ENCODE results near the gene MEF2C. TPM values are rescaled to one million over a fixed set of nuclear protein-coding genes. Genes with fewer than 3 reads are reported as not detected.
A peak's percentile ranks its signal among the peaks of the same experiment; 100 is the strongest.

Gene MEF2C
- total and polyA plus RNA-seq, 7 experiments from 2014 or later = 0.07 to 40.0 (median 2.2) TPM

DNA sequence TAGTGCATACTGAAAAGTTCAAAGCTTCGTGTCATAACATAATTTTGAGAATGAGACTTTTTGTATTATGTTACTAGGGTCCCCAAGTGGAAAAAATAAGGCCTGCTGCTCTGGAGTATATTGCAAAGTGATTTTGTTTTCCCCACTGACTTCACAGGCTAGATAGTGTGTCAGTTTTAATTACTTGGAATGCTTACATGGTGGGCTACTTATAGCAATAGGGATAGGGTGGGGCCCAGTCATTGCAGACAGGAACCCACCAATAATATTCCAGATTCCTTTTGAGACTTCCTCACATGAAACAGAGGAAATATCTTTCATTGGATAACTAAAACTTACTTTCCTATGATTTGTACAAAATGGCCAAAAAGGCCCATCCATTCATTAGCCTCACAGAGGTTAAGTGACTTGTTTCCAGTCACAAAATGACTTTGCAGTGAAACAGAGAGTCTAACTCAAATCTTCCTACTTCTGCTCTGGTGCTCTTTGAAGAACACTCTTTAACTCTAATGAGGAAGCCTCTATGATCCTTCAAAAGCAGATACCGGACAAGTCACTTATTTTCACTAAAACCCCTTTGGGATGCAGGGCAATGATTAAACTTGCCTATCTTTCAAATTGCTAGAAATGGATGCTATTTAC, 16.2 kb upstream of the MEF2C start:
- no peaks in the 10 kb centered on the region for H3K9me3 Mint-ChIP-seq
- no peak overlapping the region for H3K27ac Mint-ChIP-seq
- H3K4me1 ChIP-seq (ENCODE audit: control insufficient read depth in 2 of 2, insufficient read depth in 2 of 2, low read length in 2 of 2) = no peaks in the 10 kb centered on the region
- ChIA-PET POLR2A (no interaction called here), CTCF (no interaction called here)
- H3K4me3 Mint-ChIP-seq = no peak overlapping the region
- no peaks in the 10 kb centered on the region for H3K36me3 ChIP-seq (ENCODE audit: control insufficient read depth in 2 of 3, insufficient read depth in 3 of 3, low read length in 3 of 3)
- no peaks in the 10 kb centered on the region for H3K36me3 Mint-ChIP-seq
- H3K9me3 ChIP-seq (ENCODE audit: control insufficient read depth in 2 of 3, low read length in 3 of 3) = no peaks in the 10 kb centered on the region
- H3K27ac ChIP-seq (ENCODE audit: low read depth, low read length) = no peak overlapping the region
- ATAC-seq = no peak
- DNase-seq = no peak
- intact Hi-C loops (cut with micrococcal nuclease) = no loop called here
- no peaks in the 10 kb centered on the region for H3K4me1 Mint-ChIP-seq
- H3K27me3 ChIP-seq (ENCODE audit: control insufficient read depth in 2 of 2, insufficient read depth in 2 of 2, low read length in 2 of 2) = no peaks in the 10 kb centered on the region
- peaks cover 0 to 5% (median 2%) of the 10 kb centered on the region in 5 donors for H3K27me3 Mint-ChIP-seq
- no peak overlapping the region for H3K4me3 ChIP-seq (ENCODE audit: low read length)

DNA sequence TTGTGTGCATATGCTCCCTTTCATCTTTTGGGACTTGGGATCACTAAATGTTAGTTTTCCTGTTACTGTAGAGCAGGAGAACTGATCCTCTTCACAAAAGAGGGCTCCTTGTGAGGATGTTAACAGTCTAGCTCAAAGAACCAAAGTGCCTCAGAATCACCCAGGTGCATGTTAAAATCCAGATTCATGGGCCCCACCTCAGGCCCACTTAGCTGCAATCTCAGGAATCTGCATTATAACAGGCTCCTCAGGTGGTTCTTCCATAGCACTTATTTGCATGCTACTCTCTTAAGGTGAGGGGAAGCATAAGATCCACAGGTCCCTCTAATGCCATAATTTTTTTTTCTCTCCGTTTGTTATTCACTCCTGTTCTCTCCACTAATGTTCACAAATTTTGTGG, 14.8 kb upstream of the MEF2C start:
- Mint-ChIP-seq H3K4me3 (no peak overlapping the region), H3K9me3 (no peaks in the 10 kb centered on the region), H3K36me3 (no peaks in the 10 kb centered on the region), H3K27me3 (peaks cover 0 to 6% (median 3%) of the 10 kb centered on the region in 5 donors), H3K4me1 (no peaks in the 10 kb centered on the region), H3K27ac (no peak overlapping the region)
- ChIA-PET CTCF (no interaction called here), POLR2A (no interaction called here)
- Histone ChIP-seq H3K4me3 (ENCODE audit: low read length) (no peak overlapping the region), H3K27ac (ENCODE audit: low read depth, low read length) (no peak overlapping the region), H3K4me1 (ENCODE audit: control insufficient read depth in 2 of 2, insufficient read depth in 2 of 2, low read length in 2 of 2) (no peaks in the 10 kb centered on the region), H3K36me3 (ENCODE audit: control insufficient read depth in 2 of 3, insufficient read depth in 3 of 3, low read length in 3 of 3) (no peaks in the 10 kb centered on the region), H3K9me3 (ENCODE audit: control insufficient read depth in 2 of 3, low read length in 3 of 3) (no peaks in the 10 kb centered on the region), H3K27me3 (ENCODE audit: control insufficient read depth in 2 of 2, insufficient read depth in 2 of 2, low read length in 2 of 2) (no peaks in the 10 kb centered on the region)
- ATAC-seq (no peak), DNase-seq (no peak)
- intact Hi-C loops (cut with micrococcal nuclease) = no loop called here

DNA sequence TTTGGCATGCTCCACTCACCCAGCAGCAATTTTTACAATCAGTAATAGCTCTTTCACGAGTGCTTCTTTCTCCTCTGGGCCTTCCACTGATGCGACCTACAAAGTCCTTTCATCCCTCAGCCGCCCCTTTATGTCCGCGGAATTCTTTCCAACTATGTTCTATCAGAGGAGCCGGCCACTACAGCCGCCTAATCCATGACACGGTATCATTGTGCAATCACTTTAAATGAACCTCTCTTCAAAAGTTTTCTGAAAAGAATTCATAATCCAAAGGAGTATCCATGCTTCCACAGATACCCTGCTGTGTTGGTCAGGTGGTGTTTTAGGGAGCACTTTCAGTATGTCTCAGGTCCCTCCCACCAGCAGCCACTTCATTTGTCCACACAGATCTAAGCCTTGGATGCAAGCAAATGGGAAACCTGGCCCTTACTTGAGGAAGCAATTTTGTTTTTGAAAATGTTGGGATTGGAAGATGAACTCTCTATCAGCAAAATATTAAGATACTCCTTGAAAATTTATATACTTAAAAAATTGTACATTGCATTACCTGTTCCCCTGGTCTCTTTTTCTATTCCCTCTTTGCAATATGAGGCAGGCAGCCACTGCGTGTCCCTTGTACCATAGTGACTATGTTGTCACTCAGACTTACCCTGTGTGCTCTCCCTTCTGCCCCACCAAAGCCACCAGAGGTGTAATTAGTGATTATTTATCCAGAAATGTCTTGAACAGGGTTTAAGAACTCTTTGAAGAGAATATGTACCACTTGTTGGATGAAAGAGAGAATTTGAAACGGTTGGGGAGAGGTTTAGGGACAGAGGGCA, 12.9 kb upstream of the MEF2C start:
- peak overlapping the region in 1 of 9 donors; percentile 57 for H3K27ac Mint-ChIP-seq
- H3K4me3 ChIP-seq (ENCODE audit: low read length) = no peak overlapping the region
- intact Hi-C loops (cut with micrococcal nuclease) = no loop called here
- no peaks in the 10 kb centered on the region for H3K9me3 Mint-ChIP-seq
- CTCF ChIA-PET = no interaction called here
- H3K4me3 Mint-ChIP-seq = no peak overlapping the region
- H3K4me1 ChIP-seq (ENCODE audit: control insufficient read depth in 2 of 2, insufficient read depth in 2 of 2, low read length in 2 of 2) = no peaks in the 10 kb centered on the region
- no peaks in the 10 kb centered on the region for H3K4me1 Mint-ChIP-seq
- no peaks in the 10 kb centered on the region for H3K36me3 ChIP-seq (ENCODE audit: control insufficient read depth in 2 of 3, insufficient read depth in 3 of 3, low read length in 3 of 3)
- H3K27me3 ChIP-seq (ENCODE audit: control insufficient read depth in 2 of 2, insufficient read depth in 2 of 2, low read length in 2 of 2) = no peaks in the 10 kb centered on the region
- no peaks in the 10 kb centered on the region for H3K9me3 ChIP-seq (ENCODE audit: control insufficient read depth in 2 of 3, low read length in 3 of 3)
- no peak for DNase-seq
- peaks cover 3 to 14% (median 8%) of the 10 kb centered on the region in 5 donors for H3K27me3 Mint-ChIP-seq
- H3K27ac ChIP-seq (ENCODE audit: low read depth, low read length) = no peak overlapping the region
- ATAC-seq = no peak
- POLR2A ChIA-PET = no interaction called here
- H3K36me3 Mint-ChIP-seq = no peaks in the 10 kb centered on the region

DNA sequence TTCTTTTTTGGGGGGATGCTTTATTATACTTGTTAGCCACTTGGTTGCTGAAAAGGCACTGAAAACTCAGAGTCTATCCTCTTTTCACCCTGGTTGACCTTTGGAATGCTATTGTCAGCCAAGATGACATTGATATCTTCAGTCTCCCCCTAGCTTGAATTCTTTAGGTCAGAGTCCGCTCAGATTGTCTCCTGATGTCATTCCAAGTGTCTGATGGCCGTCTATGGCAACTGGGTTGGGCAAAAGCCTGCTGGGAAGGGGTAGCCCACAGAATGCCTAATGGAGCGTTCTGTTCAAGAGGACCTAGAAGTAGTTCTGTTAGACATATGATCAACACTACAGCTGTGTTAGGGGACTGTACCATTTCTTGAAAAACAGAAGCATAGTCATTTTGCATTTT, 9.7 kb upstream of the MEF2C start:
- no peak overlapping the region for H3K4me3 Mint-ChIP-seq
- Histone ChIP-seq H3K4me3 (ENCODE audit: low read length) (no peak overlapping the region), H3K4me1 (ENCODE audit: control insufficient read depth in 2 of 2, insufficient read depth in 2 of 2, low read length in 2 of 2) (no peaks in the 10 kb centered on the region), H3K9me3 (ENCODE audit: control insufficient read depth in 2 of 3, low read length in 3 of 3) (no peaks in the 10 kb centered on the region), H3K36me3 (ENCODE audit: control insufficient read depth in 2 of 3, insufficient read depth in 3 of 3, low read length in 3 of 3) (no peaks in the 10 kb centered on the region), H3K27ac (ENCODE audit: low read depth, low read length) (no peak overlapping the region), H3K27me3 (ENCODE audit: control insufficient read depth in 2 of 2, insufficient read depth in 2 of 2, low read length in 2 of 2) (no peaks in the 10 kb centered on the region)
- intact Hi-C loops (cut with micrococcal nuclease) = no loop called here
- no peaks in the 10 kb centered on the region for H3K9me3 Mint-ChIP-seq
- DNase-seq (no peak), ATAC-seq (no peak)
- ChIA-PET POLR2A (no interaction called here), CTCF (no interaction called here)
- peaks cover 25 to 45% (median 30%) of the 10 kb centered on the region in 5 donors for H3K27me3 Mint-ChIP-seq
- H3K36me3 Mint-ChIP-seq = no peaks in the 10 kb centered on the region
- H3K27ac Mint-ChIP-seq = no peak overlapping the region
- H3K4me1 Mint-ChIP-seq = peaks cover 0 to 4% (median 0%) of the 10 kb centered on the region in 7 donors

DNA sequence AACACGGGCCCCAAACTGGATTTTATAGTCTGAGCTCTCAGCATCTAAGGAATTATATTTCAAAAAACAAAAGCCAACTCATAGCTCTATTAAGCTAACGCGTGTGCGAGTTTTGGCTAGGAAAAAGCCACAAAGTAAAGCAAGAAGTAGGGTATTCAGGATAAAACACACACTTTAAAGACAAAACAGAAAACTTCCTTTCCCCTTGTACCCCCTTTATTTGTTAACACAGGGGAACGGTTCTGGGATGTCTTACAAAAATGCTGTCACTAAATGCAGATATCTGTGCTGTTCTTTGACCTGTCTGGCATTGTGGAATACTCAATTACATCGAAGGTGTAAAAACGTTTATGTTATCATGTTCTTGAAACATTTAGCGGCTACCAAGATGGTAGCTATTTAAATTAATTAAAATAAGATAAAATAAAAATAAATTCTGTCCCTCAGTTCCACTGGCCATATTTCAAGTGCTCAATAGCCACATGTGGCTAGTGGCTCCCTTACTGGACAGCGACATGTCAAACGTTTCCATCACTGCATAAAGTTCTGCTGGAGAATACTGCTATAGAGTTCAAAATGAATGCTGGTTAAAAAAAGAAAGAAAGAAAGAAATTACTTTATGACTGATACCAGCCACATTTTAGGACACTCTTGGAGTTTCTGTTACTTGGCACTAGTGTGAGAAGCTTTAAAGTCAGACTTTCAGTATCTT, 7.2 kb upstream of the MEF2C start:
- Histone ChIP-seq H3K4me1 (ENCODE audit: control insufficient read depth in 2 of 2, insufficient read depth in 2 of 2, low read length in 2 of 2) (no peaks in the 10 kb centered on the region), H3K27ac (ENCODE audit: low read depth, low read length) (no peak overlapping the region), H3K36me3 (ENCODE audit: control insufficient read depth in 2 of 3, insufficient read depth in 3 of 3, low read length in 3 of 3) (no peaks in the 10 kb centered on the region), H3K4me3 (ENCODE audit: low read length) (no peak overlapping the region), H3K27me3 (ENCODE audit: control insufficient read depth in 2 of 2, insufficient read depth in 2 of 2, low read length in 2 of 2) (no peaks in the 10 kb centered on the region), H3K9me3 (ENCODE audit: control insufficient read depth in 2 of 3, low read length in 3 of 3) (no peaks in the 10 kb centered on the region)
- Mint-ChIP-seq H3K4me1 (peaks cover 0 to 8% (median 0%) of the 10 kb centered on the region in 7 donors), H3K36me3 (no peaks in the 10 kb centered on the region), H3K27ac (no peak overlapping the region), H3K27me3 (peaks cover 26 to 64% (median 43%) of the 10 kb centered on the region in 5 donors), H3K9me3 (peaks cover 0 to 1% (median 0%) of the 10 kb centered on the region in 11 donors), H3K4me3 (no peak overlapping the region)
- ATAC-seq (no peak), DNase-seq (no peak)
- CTCF ChIA-PET = no interaction called here
- intact Hi-C loops (cut with micrococcal nuclease) = no loop called here
- POLR2A ChIA-PET = no interaction called here

DNA sequence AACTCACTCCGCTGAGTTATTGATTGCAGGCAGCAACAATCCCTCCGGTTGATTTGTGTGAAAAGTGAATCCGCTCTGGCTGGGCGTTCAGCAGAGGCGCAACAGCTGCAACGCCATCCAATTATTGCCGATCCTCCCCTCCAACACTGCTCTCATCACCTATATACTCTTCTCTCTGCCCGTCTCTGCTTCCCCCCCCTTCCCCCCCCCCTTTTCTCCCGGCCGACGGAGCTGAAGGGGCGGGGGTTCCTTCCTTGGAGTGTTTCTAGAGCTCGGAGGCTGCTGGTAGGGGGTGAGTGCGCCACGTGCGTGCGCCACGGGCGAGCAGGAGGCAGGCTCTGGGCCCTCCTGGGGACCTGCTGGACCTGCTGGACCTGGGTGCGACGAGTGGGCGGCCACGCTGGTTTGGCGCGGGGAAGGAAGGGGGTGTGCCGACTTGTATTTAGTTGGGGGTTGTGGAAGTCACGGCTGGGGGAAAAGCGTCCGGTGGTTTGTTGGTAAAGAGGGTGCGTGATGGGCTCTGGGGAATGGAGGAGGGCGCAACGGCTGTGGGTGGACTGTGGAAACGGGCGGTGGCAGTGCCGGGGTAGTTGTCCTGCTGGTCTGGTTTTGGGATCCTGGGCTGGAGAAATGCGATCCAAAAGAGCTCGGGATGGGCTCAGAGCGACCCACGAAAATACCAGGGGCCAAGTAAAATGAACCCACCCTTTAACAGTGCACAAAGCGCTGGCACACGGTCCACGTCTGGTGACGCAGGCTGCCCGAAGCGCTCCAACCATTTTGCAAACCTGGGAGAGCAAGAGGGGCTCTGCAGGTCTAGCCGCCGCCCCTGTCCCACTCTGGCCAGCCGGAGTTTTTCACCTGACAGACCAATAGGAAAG, 6.4 kb upstream of the MEF2C start:
- Histone ChIP-seq H3K4me1 (ENCODE audit: control insufficient read depth in 2 of 2, insufficient read depth in 2 of 2, low read length in 2 of 2) (peaks cover 0 to 3% of the 10 kb centered on the region in 2 donors), H3K9me3 (ENCODE audit: control insufficient read depth in 2 of 3, low read length in 3 of 3) (no peaks in the 10 kb centered on the region), H3K36me3 (ENCODE audit: control insufficient read depth in 2 of 3, insufficient read depth in 3 of 3, low read length in 3 of 3) (no peaks in the 10 kb centered on the region), H3K4me3 (ENCODE audit: low read length) (no peak overlapping the region), H3K27me3 (ENCODE audit: control insufficient read depth in 2 of 2, insufficient read depth in 2 of 2, low read length in 2 of 2) (peaks cover 0 to 2% of the 10 kb centered on the region in 2 donors), H3K27ac (ENCODE audit: low read depth, low read length) (no peak overlapping the region)
- Mint-ChIP-seq H3K4me1 (peaks cover under 1 to 9% (median 3%) of the 10 kb centered on the region in 7 donors), H3K4me3 (peak overlapping the region in 2 of 10 donors; percentile 11 to 21), H3K27me3 (peaks cover 33 to 72% (median 51%) of the 10 kb centered on the region in 5 donors), H3K36me3 (no peaks in the 10 kb centered on the region), H3K27ac (no peak overlapping the region), H3K9me3 (peaks cover 0 to 1% (median 0%) of the 10 kb centered on the region in 11 donors)
- ATAC-seq = peak; percentile 54
- intact Hi-C loops (cut with micrococcal nuclease) = loop anchor here in 1 of 2 donors (2.0 to 10.0 kb wide), 2 partner anchors 203 to 1105 kb away; no protein-coding TSS in a partner anchor
- POLR2A ChIA-PET = no interaction called here
- CTCF ChIA-PET = no interaction called here
- DNase-seq = no peak
